Fibroblast of lung (primary cell): ENCODE data around the gene E2F1. TPM values are rescaled to one million over a fixed set of nuclear protein-coding genes. Genes with fewer than 3 reads are reported as not detected.

Experiments
- DNase-seq, 2 donors: peaks; one replicate each; pipeline versions ENCODE4 v3.0.0 to v3.0.0-alpha.2; 2010; ENCODE audit warnings: low read depth in 2 of 2
- H2AFZ ChIP-seq: 2 replicates; pipeline ENCODE4 v1.5.1; 2012; ENCODE audit warnings: low read length, control low read depth, inconsistent platforms
- H3K27ac ChIP-seq: 2 replicates; pipeline ENCODE4 v1.5.1; 2011; ENCODE audit warnings: low read length, control low read depth; ENCODE audit not compliant: insufficient read depth
- H3K27me3 ChIP-seq: 2 replicates; pipeline ENCODE4 v1.5.1; 2011; ENCODE audit warnings: mild to moderate bottlenecking, low read length; ENCODE audit not compliant: control insufficient read depth, insufficient read depth
- H3K36me3 ChIP-seq: 2 replicates; pipeline ENCODE4 v1.5.1; 2011; ENCODE audit warnings: low read length; ENCODE audit not compliant: control insufficient read depth, insufficient read depth
- H3K4me1 ChIP-seq: 2 replicates; pipeline ENCODE4 v1.5.1; 2011; ENCODE audit warnings: low read length; ENCODE audit not compliant: control insufficient read depth, insufficient read depth; ENCODE audit errors: extremely low read depth
- H3K4me2 ChIP-seq: 2 replicates; pipeline ENCODE4 v1.5.1; 2011; ENCODE audit warnings: low read length, control low read depth; ENCODE audit not compliant: insufficient read depth; ENCODE audit errors: extremely low read depth
- H3K4me3 ChIP-seq, 4 experiments: fragments of 200-600 bp in 1 of 4; sonication (generic) in 1 of 4; replicated peaks in 1 of 4; 2 replicates each; pipeline ENCODE4 v1.5.1; 2011 to 2016; ENCODE audit warnings: low read length in 4 of 4, low read depth in 3 of 4, mild to moderate bottlenecking in 3 of 4, control low read depth in 2 of 4, inconsistent platforms in 1 of 4, mixed read lengths in 1 of 4; ENCODE audit not compliant: insufficient read depth in 1 of 4; ENCODE audit errors: control extremely low read depth in 1 of 4
- H3K79me2 ChIP-seq: 2 replicates; pipeline ENCODE4 v1.5.1; 2012; ENCODE audit warnings: mild to moderate bottlenecking, low read length, inconsistent platforms; ENCODE audit not compliant: control insufficient read depth, insufficient read depth
- H3K9ac ChIP-seq: 2 replicates; pipeline ENCODE4 v1.5.1; 2011; ENCODE audit warnings: mild to moderate bottlenecking, low read length, control low read depth; ENCODE audit not compliant: insufficient read depth
- H3K9me3 ChIP-seq: 2 replicates; pipeline ENCODE4 v1.5.1; 2012; ENCODE audit warnings: low read depth, low read length; ENCODE audit not compliant: control insufficient read depth, insufficient read depth
- H4K20me1 ChIP-seq: 2 replicates; pipeline ENCODE4 v1.5.1; 2011; ENCODE audit warnings: low read length; ENCODE audit not compliant: control insufficient read depth, insufficient read depth; ENCODE audit errors: extremely low read depth
- EZH2 ChIP-seq: IDR thresholded peaks from 2 replicates; pipeline ENCODE4 v1.5.1; 2012; ENCODE audit warnings: low read length, control low read depth, mild to moderate bottlenecking; ENCODE audit errors: missing control alignments
- polyA plus RNA-seq, 2 donors: library from polyadenylated mRNA; depleted of rRNA in 1 of 2; stranded (reverse) in 1 of 2; unstranded in 1 of 2; fragments of >200 nt; gene quantifications; 2 replicates each; pipeline ENCODE4 v1.2.1, GENCODE V29; 2011 to 2012; ENCODE audit warnings: missing spikeins in 1 of 2
- total RNA-seq: library from RNA; depleted of rRNA; stranded (reverse); fragments of >200 nt; gene quantifications from 2 replicates; pipeline ENCODE4 v1.2.1, GENCODE V29; 2014
- TF ChIP-seq, protein P1 (sequence below), 2 donors: IDR thresholded peaks in 1 of 2; conservative IDR thresholded peaks in 1 of 2; 1 replicate in 1 of 2; 2 replicates in 1 of 2; pipeline ENCODE4 v1.5.1; 2011 to 2012; ENCODE audit warnings: low read length in 2 of 2, control low read depth in 1 of 2, inconsistent platforms in 1 of 2, low read depth in 1 of 2, mild to moderate bottlenecking in 1 of 2

E2F1 gene
- total and polyA plus RNA-seq, 2 donors (not counting 1 experiment from before 2014, with no cell fraction given), result 2.1 to 3.5 TPM

GRCh38 chr20:33674294-33675135 is 11.7 kb downstream of the E2F1 start, which contains the start of gene NECAB3:
Gene NECAB3 (minus strand): TSS chr20:33674428. CDS start chr20:33674352, 76 bp downstream.
- Histone ChIP-seq H2AFZ (peak within 1 kb of the TSS; percentile 73), H3K4me3 (peak within 1 kb of the TSS; percentile 54 to 76 (median 64)), H3K27ac (peak within 1 kb of the TSS; percentile 69), H3K4me2 (peak within 1 kb of the TSS; percentile 87), H3K36me3 (peaks cover 4% of the 10 kb centered on the region), H3K9me3 (no peaks in the 10 kb centered on the region), H4K20me1 (no peaks in the 10 kb centered on the region), H3K79me2 (no peaks in the 10 kb centered on the region), H3K9ac (peak within 1 kb of the TSS; percentile 55), H3K4me1 (peaks cover 19% of the 10 kb centered on the region), H3K27me3 (no peaks in the 10 kb centered on the region)
- TF ChIP-seq, protein P1, sequence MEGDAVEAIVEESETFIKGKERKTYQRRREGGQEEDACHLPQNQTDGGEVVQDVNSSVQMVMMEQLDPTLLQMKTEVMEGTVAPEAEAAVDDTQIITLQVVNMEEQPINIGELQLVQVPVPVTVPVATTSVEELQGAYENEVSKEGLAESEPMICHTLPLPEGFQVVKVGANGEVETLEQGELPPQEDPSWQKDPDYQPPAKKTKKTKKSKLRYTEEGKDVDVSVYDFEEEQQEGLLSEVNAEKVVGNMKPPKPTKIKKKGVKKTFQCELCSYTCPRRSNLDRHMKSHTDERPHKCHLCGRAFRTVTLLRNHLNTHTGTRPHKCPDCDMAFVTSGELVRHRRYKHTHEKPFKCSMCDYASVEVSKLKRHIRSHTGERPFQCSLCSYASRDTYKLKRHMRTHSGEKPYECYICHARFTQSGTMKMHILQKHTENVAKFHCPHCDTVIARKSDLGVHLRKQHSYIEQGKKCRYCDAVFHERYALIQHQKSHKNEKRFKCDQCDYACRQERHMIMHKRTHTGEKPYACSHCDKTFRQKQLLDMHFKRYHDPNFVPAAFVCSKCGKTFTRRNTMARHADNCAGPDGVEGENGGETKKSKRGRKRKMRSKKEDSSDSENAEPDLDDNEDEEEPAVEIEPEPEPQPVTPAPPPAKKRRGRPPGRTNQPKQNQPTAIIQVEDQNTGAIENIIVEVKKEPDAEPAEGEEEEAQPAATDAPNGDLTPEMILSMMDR (conservative IDR thresholded peaks at IDR 0.05 in 1 of 2, IDR thresholded peaks at IDR 0.05 in 1 of 2; ENCODE audit: low read depth in 1 of 2, low read length in 2 of 2), result no peak
- no peak for TF ChIP-seq EZH2
- DNase-seq, result peak; percentile 60 to 65

DNA sequence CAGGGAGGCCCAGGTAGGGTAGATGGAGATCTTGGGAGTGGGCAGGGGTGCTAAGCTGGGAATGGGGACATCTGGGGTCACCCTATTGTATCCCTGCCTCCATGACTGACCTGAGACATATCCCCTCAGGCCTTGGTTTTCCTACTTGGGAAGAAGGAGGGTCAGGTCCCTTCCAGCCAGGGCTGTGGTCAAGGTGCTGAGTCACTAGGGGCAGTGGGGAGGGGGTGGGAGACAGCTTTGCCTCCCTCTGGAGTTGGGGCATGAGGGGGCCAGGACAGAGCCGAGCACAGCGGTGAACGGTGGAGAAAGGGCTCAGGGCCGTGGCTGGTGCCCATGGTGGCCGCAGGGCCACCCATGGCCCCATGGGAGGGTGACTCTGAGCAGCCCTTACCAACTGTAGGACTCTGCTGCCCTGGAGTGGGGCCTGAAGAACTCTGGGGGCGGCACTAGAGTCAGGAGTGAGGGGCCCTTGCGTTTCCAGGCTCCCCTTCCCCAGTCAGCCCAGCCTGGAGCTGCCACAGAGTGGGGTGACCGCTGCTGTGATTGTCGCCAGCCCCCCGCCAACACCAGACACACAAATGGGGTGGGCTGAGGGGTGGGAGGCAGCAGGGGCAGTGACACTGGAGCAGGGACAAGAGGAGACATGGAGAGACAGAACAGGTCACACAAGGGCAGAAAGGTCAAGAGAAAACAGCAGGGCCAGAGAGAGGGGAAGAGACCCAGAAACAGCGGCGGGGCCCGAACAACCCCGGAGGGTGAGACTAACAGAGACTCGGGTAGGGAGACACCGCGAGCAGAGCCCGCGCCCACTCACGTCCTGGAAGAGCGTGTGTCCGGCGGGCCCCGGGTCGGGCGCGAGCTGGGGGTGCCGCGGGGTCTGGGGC is 12.5 kb downstream of the E2F1 start:
- DNase-seq, result peak in 1 of 2 donors; percentile 37
- no peak overlapping the region for H2AFZ ChIP-seq
- H4K20me1 ChIP-seq, result no peaks in the 10 kb centered on the region
- peak overlapping the region; percentile 55 for H3K9ac ChIP-seq
- TF ChIP-seq EZH2, result no peak
- TF ChIP-seq, protein P1 (conservative IDR thresholded peaks at IDR 0.05 in 1 of 2, IDR thresholded peaks at IDR 0.05 in 1 of 2; ENCODE audit: low read depth in 1 of 2, low read length in 2 of 2), result no peak
- H3K27ac ChIP-seq, result peak overlapping the region; percentile 54
- peaks cover 6% of the 10 kb centered on the region for H3K36me3 ChIP-seq
- H3K79me2 ChIP-seq, result no peaks in the 10 kb centered on the region
- H3K4me2 ChIP-seq, result peak overlapping the region; percentile 87
- no peaks in the 10 kb centered on the region for H3K27me3 ChIP-seq
- H3K4me1 ChIP-seq, result peaks cover 19% of the 10 kb centered on the region
- H3K9me3 ChIP-seq, result no peaks in the 10 kb centered on the region
- H3K4me3 ChIP-seq, result peak overlapping the region; percentile 52 to 76 (median 63)

- H2AFZ ChIP-seq, result no peak overlapping the region
- H3K4me2 ChIP-seq, result peak overlapping the region; percentile 87
- H3K9ac ChIP-seq, result no peak overlapping the region
- H4K20me1 ChIP-seq, result no peaks in the 10 kb centered on the region
- no peaks in the 10 kb centered on the region for H3K27me3 ChIP-seq
- peaks cover 19% of the 10 kb centered on the region for H3K4me1 ChIP-seq
- no peak for TF ChIP-seq EZH2
- TF ChIP-seq, protein P1 (conservative IDR thresholded peaks at IDR 0.05 in 1 of 2, IDR thresholded peaks at IDR 0.05 in 1 of 2; ENCODE audit: low read depth in 1 of 2, low read length in 2 of 2), result no peak
- peak overlapping the region; percentile 52 to 76 (median 63) for H3K4me3 ChIP-seq
- H3K9me3 ChIP-seq, result no peaks in the 10 kb centered on the region
- H3K79me2 ChIP-seq, result no peaks in the 10 kb centered on the region
- H3K36me3 ChIP-seq, result peaks cover 7% of the 10 kb centered on the region
- no peak overlapping the region for H3K27ac ChIP-seq
- DNase-seq, result no peak
Observed at GRCh38 chr20:33673114-33673409, 13.1 kb downstream of the E2F1 start.
